Left ventricle myocardium inferior (tissue), 1 donor: ENCODE results near the gene BTD. TPM values are rescaled to one million over a fixed set of nuclear protein-coding genes. Genes with fewer than 3 reads are reported as not detected.
"Not testable (repeated sequence)": the region's sequence is repeated elsewhere in the genome, so short reads cannot be mapped to it uniquely, and the experiment has no call there.

Experiments
- DNase-seq: peaks from one replicate; pipeline ENCODE4 v3.0.0-alpha.2; 2020
- H3K27ac ChIP-seq: fragments of 200-600 bp; replicated peaks from 2 replicates; pipeline ENCODE4 v1.8.0; 2021
- H3K27me3 ChIP-seq: fragments of 200-600 bp; 2 replicates; pipeline ENCODE4 v1.8.0; 2021; ENCODE audit warnings: low read depth
- H3K36me3 ChIP-seq: fragments of 200-600 bp; 2 replicates; pipeline ENCODE4 v1.8.0; 2021
- H3K4me1 ChIP-seq: fragments of 200-600 bp; 2 replicates; pipeline ENCODE4 v1.8.0; 2021
- H3K4me3 ChIP-seq: fragments of 200-600 bp; 2 replicates; pipeline ENCODE4 v1.8.0; 2021; ENCODE audit warnings: mild to moderate bottlenecking, moderate library complexity
- H3K9me3 ChIP-seq: fragments of 200-600 bp; replicated peaks from 2 replicates; pipeline ENCODE4 v1.8.0; 2021
- intact Hi-C: fragments of 100-400 bp; cut with micrococcal nuclease; formaldehyde crosslinking; loops from one replicate; pipeline ENCODE4 v1.11.0; 2022
- total RNA-seq: library from RNA; stranded (reverse); fragmentation: NEBNext Ultra II Directional; extraction: Animal tissue kit (Norgen Biotek cat#: 25700); gene quantifications from one replicate; pipeline ENCODE4 v1.2.1, GENCODE V29; 2021
- TF ChIP-seq, protein P1 (sequence below): fragments of 200-600 bp; IDR thresholded peaks from 2 replicates; pipeline ENCODE4 v1.8.0; 2021; ENCODE audit warnings: antibody characterized with exemption, mild to moderate bottlenecking, borderline replicate concordance
- donor health status: DM: no; HTN: yes; CAD: no; lungs with severe emphysema.

Gene BTD
- total RNA-seq, 1 donor from 2014 or later = 9.2 TPM

DNA sequence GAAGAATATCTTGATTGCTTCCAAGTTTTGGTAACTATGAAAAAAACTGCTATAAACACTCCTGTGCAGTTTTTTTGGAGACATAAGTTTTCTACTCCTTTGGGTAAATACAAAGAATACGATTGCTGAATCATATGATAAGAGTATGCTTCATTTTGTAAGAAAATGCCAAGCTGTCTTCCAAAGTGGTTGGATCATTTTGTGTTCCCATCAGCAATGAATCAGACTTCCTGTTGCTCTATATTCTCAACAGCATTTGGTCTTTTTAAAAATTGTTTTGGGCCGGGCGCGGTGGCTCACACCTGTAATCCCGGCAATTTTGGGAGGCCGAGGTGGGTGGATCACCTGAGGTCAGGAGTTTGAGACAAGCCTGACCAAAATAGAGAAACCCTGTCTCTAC is 14.5 kb downstream of the BTD start:
- Histone ChIP-seq H3K27ac (no peak overlapping the region), H3K27me3 (no peaks in the 10 kb centered on the region), H3K4me1 (peaks cover under 1% of the 10 kb centered on the region), H3K9me3 (peaks cover 23% of the 10 kb centered on the region), H3K4me3 (no peak overlapping the region), H3K36me3 (peaks cover 11% of the 10 kb centered on the region)
- intact Hi-C loops = no loop called here
- TF ChIP-seq, protein P1, sequence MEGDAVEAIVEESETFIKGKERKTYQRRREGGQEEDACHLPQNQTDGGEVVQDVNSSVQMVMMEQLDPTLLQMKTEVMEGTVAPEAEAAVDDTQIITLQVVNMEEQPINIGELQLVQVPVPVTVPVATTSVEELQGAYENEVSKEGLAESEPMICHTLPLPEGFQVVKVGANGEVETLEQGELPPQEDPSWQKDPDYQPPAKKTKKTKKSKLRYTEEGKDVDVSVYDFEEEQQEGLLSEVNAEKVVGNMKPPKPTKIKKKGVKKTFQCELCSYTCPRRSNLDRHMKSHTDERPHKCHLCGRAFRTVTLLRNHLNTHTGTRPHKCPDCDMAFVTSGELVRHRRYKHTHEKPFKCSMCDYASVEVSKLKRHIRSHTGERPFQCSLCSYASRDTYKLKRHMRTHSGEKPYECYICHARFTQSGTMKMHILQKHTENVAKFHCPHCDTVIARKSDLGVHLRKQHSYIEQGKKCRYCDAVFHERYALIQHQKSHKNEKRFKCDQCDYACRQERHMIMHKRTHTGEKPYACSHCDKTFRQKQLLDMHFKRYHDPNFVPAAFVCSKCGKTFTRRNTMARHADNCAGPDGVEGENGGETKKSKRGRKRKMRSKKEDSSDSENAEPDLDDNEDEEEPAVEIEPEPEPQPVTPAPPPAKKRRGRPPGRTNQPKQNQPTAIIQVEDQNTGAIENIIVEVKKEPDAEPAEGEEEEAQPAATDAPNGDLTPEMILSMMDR = no peak
- DNase-seq = no peak

DNA sequence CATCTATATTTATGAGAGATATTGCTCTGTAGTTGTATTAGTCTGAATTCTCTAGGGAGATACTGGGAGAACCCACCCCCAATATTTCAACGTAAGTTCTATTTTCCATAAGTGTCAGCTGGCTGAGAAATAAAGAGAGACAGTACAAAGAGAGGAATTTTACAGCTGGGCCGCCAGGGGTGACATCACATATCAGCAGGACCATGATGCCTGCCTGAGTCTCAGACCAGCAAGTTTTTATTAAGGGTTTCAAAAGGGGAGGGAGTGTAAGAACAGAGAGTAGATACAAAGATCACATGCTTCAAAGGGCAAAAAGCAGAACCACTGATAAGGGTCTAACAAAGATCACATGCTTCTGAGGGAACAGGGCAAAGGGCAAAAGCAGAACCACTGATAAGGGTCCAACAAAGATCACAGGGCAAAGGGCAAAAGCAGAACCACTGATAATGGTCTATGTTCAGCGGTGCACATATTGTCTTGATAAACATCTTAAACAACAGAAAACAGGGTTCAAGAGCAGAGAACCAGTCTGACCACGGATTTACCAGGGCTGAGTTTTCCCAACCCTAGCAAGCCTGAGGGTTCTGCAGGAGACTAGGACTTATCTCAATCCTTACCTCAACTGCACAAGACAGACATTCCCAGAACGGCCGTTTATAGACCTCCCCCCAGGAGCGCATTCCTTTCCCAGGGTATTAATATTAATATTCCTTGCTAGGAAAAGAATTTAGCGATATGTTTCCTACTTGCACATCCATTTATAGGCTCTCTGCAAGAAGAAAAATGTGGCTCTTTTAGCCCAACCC is 18.3 kb downstream of the BTD start:
- peaks cover 18% of the 10 kb centered on the region for H3K36me3 ChIP-seq
- not testable (repeated sequence) for H3K27ac ChIP-seq, H3K27me3 ChIP-seq, H3K4me1 ChIP-seq, H3K4me3 ChIP-seq, DNase-seq
- H3K9me3 ChIP-seq = peaks cover 27% of the 10 kb centered on the region
- intact Hi-C loops = loop anchor here (10.0 kb wide), 1 partner anchor 625 kb away; no protein-coding TSS in a partner anchor

DNA sequence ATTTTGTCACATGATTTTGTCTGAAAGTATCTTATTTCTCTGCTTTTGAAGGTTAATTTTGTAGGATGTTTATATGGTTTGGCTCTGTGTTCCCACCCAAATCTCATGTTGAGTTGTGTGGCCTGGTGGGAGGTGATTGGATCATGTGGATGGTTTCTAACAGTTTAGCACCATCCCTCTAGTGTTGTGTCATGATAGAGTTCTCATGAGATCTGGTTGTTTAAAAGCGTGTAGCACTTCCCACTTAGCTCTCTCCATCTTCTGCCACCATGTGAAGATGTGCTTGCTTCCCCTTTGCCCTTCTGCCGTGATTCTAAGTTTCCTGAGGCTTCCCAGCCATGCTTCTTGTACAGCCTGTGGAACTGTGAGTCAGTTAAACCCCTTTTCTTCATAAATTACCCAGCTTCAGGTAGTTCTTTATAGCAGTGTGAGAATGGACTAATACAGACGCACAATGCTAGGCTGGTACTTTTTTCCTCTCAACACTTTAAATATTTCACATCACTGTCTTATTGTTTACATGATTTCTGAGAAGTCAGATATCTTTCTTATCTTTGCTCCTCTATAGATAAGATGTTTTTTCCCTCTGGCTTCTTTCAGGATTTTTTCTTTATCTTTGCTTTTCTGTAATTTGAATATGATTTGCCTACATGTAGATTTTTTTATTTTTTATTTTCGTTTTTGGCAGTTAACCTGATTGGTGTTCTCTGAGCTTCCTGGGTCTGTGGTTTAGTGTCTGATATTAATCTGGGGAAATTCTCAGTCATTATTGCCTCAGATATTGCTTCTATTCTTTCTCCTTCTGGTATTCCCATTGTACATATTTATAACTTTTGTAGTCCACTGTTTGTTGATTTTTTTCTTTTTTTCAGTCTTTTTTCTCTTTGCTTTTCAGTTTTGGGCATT is 22.2 kb downstream of the BTD start:
- no peak for DNase-seq
- Histone ChIP-seq H3K27ac (no peak overlapping the region), H3K27me3 (no peaks in the 10 kb centered on the region), H3K36me3 (peaks cover 18% of the 10 kb centered on the region), H3K4me1 (no peaks in the 10 kb centered on the region), H3K9me3 (peaks cover 27% of the 10 kb centered on the region), H3K4me3 (no peak overlapping the region)
- TF ChIP-seq, protein P1 = no peak
- intact Hi-C loops = loop anchor here (10.0 kb wide), 1 partner anchor 621 kb away; no protein-coding TSS in a partner anchor

DNA sequence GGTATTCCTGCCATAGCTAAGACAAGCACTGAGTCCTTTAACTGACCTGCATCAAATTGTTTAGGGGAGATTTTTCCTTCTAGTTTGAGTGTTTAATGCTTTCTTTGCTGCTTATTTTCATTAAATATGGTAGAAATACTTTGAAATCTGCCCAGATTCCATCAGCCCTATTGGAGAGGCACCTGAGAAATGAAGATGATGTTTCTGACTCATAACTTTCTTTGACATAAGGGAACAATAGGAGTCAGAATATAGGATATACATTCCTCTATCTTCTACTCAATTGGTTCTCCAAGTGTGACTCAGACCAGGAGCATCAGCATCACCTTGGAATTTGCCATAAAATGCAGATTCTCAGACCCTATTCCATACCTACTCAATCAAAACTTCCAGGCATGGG is 27.4 kb downstream of the BTD start:
- Histone ChIP-seq H3K4me1 (peaks cover 20% of the 10 kb centered on the region), H3K4me3 (no peak overlapping the region), H3K36me3 (no peaks in the 10 kb centered on the region), H3K9me3 (no peaks in the 10 kb centered on the region), H3K27ac (no peak overlapping the region), H3K27me3 (no peaks in the 10 kb centered on the region)
- no peak for DNase-seq
- TF ChIP-seq, protein P1 = no peak
- intact Hi-C loops = loop anchor here (10.0 kb wide), 1 partner anchor 616 kb away; no protein-coding TSS in a partner anchor

DNA sequence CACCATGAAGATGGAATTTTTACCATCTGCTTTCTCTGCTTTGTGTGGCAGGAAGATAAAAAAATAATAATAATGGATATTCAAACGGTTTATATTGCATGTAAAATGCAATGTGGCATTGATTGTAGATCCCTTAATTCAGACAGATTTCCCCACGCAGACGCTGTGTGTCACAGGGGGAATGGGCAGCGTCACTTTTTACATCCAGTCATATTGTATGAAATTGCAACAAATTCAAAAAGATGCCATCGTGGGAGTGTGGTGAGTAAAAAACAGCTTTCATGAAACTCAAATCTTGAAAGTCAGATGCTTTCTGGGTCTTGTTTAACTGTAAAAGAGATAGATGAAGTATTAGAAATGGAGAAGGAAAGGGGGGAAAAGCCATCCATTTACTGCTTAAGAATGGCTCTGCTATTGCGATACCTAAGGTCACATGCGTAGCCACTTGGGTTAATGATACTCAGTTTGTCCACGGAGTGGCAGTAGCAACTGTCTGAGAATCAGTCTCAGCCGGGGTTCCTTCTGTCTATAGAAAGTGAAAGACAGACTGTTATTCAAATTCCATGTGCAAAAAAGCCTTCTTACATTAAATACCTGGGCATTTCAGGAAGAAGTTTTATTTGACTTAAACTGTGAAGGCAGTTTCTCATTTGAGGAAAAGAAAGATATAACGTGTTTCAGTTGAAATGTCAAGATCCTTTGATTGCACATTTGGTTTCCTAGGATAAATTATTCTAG is 28.5 kb downstream of the BTD start:
- H3K9me3 ChIP-seq = no peaks in the 10 kb centered on the region
- H3K4me1 ChIP-seq = peaks cover 29% of the 10 kb centered on the region
- TF ChIP-seq, protein P1 = peak; percentile 86
- H3K27ac ChIP-seq = peak overlapping the region; percentile 36
- H3K27me3 ChIP-seq = no peaks in the 10 kb centered on the region
- intact Hi-C loops = loop anchor here (5.0 to 10.0 kb wide), 2 partner anchors 182 to 615 kb away; no protein-coding TSS in a partner anchor
- peak overlapping the region; percentile 49 for H3K4me3 ChIP-seq
- H3K36me3 ChIP-seq = no peaks in the 10 kb centered on the region
- DNase-seq = no peak
